Muscle layer of duodenum (tissue), 2 donors: ENCODE results near the gene SLC34A3.

Source experiments
- H3K27ac ChIP-seq: one replicate; pipeline ENCODE4 v1.7.0; 2013; ENCODE audit warnings: mild to moderate bottlenecking, low read length
- H3K27me3 ChIP-seq: one replicate; pipeline ENCODE4 v1.7.0; 2013; ENCODE audit warnings: low read depth, mild to moderate bottlenecking, control low read depth, low read length
- H3K36me3 ChIP-seq, 2 donors: one replicate each; pipeline ENCODE4 v1.7.0; 2013; ENCODE audit warnings: low read length in 2 of 2, control low read depth in 1 of 2, mild to moderate bottlenecking in 1 of 2; ENCODE audit not compliant: insufficient read depth in 2 of 2, control insufficient read depth in 1 of 2
- H3K4me1 ChIP-seq, 2 donors: one replicate each; pipeline ENCODE4 v1.7.0; 2013; ENCODE audit warnings: low read length in 2 of 2, mild to moderate bottlenecking in 2 of 2, control low read depth in 1 of 2, moderate library complexity in 1 of 2; ENCODE audit not compliant: insufficient read depth in 2 of 2, control insufficient read depth in 1 of 2
- H3K4me3 ChIP-seq, 2 donors: one replicate each; pipeline ENCODE4 v1.7.0; 2013; ENCODE audit warnings: low read length in 2 of 2, low read depth in 1 of 2, mild to moderate bottlenecking in 1 of 2
- H3K9me3 ChIP-seq, 2 donors: one replicate each; pipeline ENCODE4 v1.7.0; 2013; ENCODE audit warnings: low read length in 2 of 2, control low read depth in 1 of 2, mild to moderate bottlenecking in 1 of 2; ENCODE audit not compliant: control insufficient read depth in 1 of 2
- donor health status: healthy.

Gene SLC34A3

GRCh38 chr9:137270929-137271695 is 40.4 kb downstream of the SLC34A3 start:
- Histone ChIP-seq H3K27ac (no peak overlapping the region), H3K4me1 (peaks cover 6 to 17% of the 10 kb centered on the region in 2 donors), H3K36me3 (peaks cover 21 to 53% of the 10 kb centered on the region in 2 donors), H3K27me3 (no peaks in the 10 kb centered on the region), H3K9me3 (no peaks in the 10 kb centered on the region), H3K4me3 (no peak overlapping the region)

DNA sequence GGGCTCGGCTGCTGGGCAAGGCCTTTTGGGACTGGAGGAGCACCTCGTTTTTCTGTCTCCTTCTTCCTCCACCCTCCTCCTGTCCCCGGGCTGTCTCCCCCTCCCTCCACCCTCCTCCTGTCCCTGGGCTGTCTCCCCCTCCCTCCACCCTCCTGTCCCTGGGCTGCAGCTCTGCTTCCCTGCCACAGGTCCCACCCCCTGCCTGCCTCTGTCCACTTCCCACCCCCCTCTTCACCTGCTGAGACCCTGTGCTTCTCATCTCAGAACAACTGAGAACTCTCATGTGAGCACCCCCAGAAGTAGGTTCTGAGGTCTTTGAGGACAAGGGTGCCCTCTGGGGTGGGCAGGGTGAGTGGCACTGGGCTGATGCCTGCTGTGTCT is 41.0 kb downstream of the SLC34A3 start:
- peaks cover 18 to 47% of the 10 kb centered on the region in 2 donors for H3K36me3 ChIP-seq
- H3K9me3 ChIP-seq: no peaks in the 10 kb centered on the region
- no peak overlapping the region for H3K27ac ChIP-seq
- peaks cover 11 to 22% of the 10 kb centered on the region in 2 donors for H3K4me1 ChIP-seq
- H3K4me3 ChIP-seq: no peak overlapping the region
- H3K27me3 ChIP-seq: no peaks in the 10 kb centered on the region

DNA sequence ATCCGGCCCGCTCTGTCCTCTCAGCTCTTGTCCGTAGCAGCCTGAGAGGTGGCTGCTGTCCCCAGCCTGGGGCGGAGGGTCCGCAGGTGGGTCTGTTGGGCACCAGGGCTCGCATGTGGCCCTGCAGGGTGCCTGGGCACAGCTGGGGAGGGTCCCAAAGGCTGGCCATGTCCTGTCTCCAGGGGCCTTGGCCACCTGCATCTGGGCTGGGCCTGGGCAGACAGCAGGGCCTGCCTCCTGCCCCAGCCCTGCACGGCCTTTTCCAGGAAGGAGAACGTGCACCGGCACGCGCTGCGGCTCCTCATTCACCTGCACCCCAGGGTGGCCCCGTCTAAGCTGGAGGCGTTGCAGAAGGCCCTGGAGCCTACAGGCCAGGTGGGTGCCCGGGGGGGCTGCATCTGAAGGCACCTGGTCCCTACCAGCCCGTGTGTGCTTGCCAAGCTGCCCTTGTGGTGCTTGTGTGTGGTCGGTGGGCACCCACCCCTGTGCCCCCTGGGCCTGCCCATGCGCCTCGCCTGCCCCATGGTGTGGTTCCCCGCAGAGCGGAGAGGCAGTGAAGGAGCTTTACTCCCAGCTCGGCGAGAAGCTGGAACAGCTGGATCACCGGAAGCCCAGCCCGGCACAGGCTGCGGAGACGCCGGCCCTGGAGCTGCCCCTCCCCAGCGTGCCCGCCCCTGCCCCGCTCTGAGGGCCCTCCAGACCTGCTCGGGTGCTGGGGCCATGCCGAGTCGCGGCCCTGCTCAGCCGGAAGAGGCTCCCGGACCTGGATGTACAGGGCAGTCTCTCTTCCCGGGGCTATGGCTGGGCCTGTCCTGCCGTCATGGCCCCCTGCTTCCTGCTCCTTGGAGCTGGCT is 41.8 kb downstream of the SLC34A3 start:
- Histone ChIP-seq H3K27me3 (no peaks in the 10 kb centered on the region), H3K4me3 (no peak overlapping the region), H3K4me1 (peaks cover 12 to 29% of the 10 kb centered on the region in 2 donors), H3K9me3 (no peaks in the 10 kb centered on the region), H3K27ac (no peak overlapping the region), H3K36me3 (peaks cover 15 to 39% of the 10 kb centered on the region in 2 donors)

DNA sequence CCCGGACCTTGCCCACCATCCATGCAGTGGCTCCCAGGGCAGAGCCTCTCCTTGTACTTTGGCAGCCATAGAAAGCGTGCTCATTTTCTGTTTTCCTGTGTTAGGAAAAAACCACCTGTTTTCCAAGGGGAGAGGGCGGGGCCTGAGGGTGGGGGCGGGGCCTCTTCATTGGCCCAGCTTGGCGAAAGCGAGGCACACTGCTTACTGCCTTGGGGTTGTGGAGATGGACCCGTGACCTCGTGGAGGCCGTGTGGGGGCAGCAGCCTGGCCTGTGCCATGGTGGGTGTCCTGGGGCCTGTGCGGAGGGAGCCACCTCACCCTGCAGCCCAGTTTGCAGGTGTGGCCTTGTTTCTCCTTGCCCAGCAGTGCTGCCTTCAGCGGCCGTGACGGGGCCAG is 42.4 kb downstream of the SLC34A3 start:
- H3K27ac ChIP-seq: no peak overlapping the region
- no peak overlapping the region for H3K4me3 ChIP-seq
- H3K4me1 ChIP-seq: peaks cover 12 to 29% of the 10 kb centered on the region in 2 donors

DNA sequence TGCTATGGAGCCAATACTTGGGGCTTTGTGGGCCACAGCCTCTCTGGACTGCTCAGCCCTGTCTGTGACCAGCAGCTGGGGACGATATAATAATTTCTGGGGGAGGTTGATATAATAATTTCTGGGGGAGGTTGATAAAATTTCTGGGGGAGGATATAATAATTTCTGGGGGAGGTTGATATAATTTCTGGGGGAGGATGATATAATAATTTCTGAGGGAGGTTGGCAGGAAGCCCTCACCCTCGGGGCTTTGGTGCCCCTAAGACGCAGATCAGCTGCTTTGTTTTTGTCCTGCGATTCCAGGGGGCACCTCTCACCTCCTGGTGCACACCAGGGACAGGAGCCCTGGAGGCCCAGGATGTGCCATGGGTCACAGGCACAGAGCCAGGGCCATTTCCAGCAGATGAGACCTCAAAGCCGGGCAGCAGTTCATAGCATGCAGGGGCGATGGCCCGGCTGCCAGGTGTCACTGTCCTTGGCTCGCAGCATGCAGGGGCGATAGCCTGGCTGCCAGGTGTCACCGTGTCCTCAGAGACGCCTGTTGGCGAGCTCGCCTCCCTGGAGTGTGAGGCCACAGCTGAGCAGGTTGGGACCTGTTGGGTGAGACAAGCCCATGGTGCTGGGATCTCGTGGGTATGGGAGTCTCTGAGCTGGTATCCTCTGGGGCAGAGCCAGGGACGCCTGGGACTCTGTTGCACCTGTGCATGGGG is 43.1 kb downstream of the SLC34A3 start:
- H3K4me3 ChIP-seq: no peak overlapping the region
- peaks cover 12 to 29% of the 10 kb centered on the region in 2 donors for H3K4me1 ChIP-seq
- peaks cover 9 to 33% of the 10 kb centered on the region in 2 donors for H3K36me3 ChIP-seq
- H3K9me3 ChIP-seq: no peaks in the 10 kb centered on the region
- no peaks in the 10 kb centered on the region for H3K27me3 ChIP-seq
- peak overlapping the region; percentile 51 for H3K27ac ChIP-seq

More for the DNA sequence above, 42.4 kb downstream of the SLC34A3 start:
- Histone ChIP-seq H3K9me3 (no peaks in the 10 kb centered on the region), H3K36me3 (peaks cover 10 to 33% of the 10 kb centered on the region in 2 donors), H3K27me3 (no peaks in the 10 kb centered on the region)

DNA sequence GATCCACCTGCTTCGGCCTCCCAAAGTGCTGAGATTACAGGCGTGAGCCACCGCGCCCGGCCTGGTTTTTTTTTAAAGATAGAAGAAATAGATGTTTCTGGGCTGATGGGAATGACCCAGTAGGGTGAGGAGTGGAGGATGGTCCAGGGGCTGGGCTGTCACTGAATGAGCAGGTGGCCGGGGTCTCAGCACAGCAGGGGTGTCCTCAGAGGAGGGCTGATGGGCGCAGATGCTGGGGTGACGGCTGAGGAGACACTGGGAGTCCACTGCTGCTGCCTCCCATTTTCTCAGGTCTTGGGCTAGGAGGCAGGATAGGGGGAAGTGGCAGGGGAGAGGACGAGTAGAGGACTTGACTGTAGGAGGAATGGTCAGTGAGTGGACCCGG is 44.5 kb downstream of the SLC34A3 start:
- Histone ChIP-seq H3K27ac (no peak overlapping the region), H3K9me3 (no peaks in the 10 kb centered on the region), H3K36me3 (peaks cover 4 to 33% of the 10 kb centered on the region in 2 donors), H3K4me1 (peaks cover 8 to 18% of the 10 kb centered on the region in 2 donors), H3K4me3 (no peak overlapping the region), H3K27me3 (no peaks in the 10 kb centered on the region)

DNA sequence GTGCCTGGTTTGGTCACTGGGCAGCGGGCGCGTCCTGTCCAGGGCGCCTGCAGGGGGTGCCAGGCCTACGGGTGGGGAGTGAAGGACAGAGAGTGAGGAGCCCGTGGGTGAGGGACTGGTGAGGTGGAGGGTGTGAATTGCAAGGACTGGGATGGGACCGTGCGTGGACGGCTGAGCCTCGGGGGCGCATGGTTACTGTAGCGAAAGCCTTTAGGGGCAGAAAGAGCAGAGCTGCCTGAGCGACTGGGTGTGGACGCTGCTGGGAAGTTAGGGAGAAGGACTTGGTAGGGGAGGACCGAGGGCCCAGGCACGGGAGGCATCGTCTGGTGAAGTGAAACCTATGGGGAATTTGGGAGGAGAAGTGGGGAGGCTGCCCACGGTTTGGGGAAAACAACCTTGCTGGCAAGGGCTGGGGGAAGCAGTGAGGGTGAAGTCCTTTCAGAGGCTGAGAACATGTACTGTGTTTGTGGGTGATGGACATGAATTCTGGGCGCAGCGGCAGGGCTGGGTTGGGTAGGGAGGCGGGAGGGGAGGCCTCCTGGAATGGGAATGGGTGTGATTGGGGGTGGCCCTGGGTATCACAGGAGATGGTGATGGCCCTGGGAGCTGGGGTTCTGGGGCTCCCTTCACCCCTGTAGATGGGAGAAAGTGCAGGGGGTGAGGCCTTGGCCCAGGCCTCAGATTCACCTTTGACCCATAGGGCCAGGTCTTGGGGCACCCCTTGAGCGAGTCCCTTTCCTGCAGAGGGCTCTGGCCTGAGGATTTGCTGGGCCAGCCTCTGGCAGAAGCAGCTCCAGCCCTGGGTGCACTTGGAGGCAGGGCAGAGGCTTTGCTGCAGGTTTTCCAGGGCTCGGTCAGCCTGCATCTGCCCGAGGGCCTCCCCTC is 45.1 kb downstream of the SLC34A3 start:
- no peaks in the 10 kb centered on the region for H3K27me3 ChIP-seq
- peaks cover 8 to 22% of the 10 kb centered on the region in 2 donors for H3K4me1 ChIP-seq
- H3K4me3 ChIP-seq: no peak overlapping the region
- H3K27ac ChIP-seq: no peak overlapping the region
- no peaks in the 10 kb centered on the region for H3K9me3 ChIP-seq
- peaks cover 4 to 32% of the 10 kb centered on the region in 2 donors for H3K36me3 ChIP-seq

DNA sequence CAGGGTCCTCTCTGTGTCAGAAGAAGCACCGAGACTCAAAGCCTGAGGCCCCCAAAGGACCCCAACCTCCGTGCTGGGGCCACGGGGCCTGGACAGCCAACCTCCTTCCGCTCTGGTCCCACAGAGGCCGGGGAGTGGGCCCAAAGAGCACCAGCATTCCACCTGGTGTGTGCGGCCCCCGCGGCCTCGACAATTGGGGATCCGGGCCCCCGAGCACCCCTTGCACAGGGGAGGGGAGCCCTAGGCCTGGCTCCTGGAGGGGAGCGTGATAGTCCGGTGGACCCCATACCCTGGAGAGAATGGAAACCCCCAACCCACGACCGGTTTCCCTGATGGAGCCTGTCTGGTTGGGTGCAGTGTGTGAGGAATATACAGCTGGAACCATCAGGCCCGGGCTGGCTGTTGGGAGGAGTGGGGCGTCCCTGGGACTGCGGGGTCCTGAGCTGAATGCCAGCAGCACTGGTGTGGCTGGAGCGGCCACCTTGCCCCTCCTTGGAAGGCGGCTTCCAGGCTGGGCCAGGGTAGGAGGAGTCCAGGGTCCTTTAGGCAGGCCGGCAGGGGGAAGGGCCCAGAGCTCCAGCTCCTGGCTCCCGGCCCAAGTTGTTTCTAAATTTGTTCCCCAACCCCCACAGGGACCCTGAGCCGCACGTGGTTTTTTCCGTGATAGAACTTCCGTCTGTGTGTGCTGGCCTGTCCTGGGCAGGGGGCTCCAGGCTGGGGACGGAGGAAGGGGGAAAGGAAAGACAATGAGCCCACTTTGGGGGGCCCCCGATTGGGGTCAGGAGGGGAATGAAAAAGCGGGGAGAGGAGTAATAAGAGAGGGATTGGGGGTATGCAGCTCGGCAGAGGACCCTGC is 46.0 kb downstream of the SLC34A3 start:
- peak overlapping the region; percentile 50 to 64 for H3K4me3 ChIP-seq
- H3K4me1 ChIP-seq: peaks cover 8 to 26% of the 10 kb centered on the region in 2 donors
- H3K36me3 ChIP-seq: peaks cover 4 to 26% of the 10 kb centered on the region in 2 donors
- H3K27ac ChIP-seq: peak overlapping the region; percentile 51
- no peaks in the 10 kb centered on the region for H3K9me3 ChIP-seq
- H3K27me3 ChIP-seq: no peaks in the 10 kb centered on the region

DNA sequence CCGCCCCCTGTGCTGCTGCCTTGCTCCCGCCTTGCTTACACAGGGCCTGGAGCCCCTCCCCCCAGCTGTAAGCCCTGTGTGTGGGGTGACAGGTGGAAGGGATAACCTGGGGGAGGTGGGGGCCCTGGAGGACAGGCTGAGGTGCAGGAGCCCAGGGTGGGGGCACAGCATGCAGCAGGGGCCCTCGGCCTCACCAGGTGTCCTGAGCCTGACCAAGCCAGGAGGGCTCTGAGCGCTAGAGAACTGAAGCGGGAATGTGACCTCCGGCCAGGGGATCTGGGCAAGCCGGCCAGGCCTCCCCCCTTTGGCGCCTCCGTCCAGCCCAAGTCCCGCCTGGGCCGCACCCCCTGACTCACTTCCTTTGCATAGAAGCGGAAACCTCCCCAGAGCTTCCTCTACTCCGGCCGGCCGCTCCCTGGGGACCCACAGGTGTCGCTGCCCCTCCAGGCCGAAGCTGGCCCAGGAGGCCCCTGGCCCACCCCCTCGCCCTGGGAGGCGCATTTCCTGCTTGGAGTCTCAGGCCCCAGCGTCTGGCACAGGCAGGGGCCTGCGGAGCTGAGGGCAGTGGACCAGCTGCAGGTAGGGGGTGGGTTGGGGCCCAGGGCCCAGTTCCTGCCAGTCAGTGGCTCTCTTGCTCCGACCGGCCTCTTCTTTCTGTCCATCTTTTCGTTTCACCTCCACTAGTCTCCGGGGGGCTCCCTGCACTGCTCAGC is 46.8 kb downstream of the SLC34A3 start, which contains the start of gene TOR4A:
TSS of gene TOR4A (plus strand) at position 398 of the 713 bp plus-strand sequence. CDS start 964 bp downstream, outside the sequence.
- Histone ChIP-seq H3K27me3 (no peaks in the 10 kb centered on the region), H3K36me3 (peaks cover 0 to 19% of the 10 kb centered on the region in 2 donors), H3K27ac (peak within 1 kb of the TSS; percentile 72), H3K4me1 (peaks cover 8 to 26% of the 10 kb centered on the region in 2 donors), H3K9me3 (no peaks in the 10 kb centered on the region), H3K4me3 (peak within 1 kb of the TSS; percentile 50 to 64)
